Hypothalamus (tissue), 51 donors: ENCODE data around the gene PPP2R2C.

Experiments used
- DNase-seq, 51 donors: peaks; one replicate each; lab custom pipeline; 2025; lab: John Stamatoyannopoulos, UW

The PPP2R2C gene

GRCh38 chr4:6451309-6451708 lies 21.1 kb downstream of the PPP2R2C start:
- no peak for DNase-seq

GRCh38 chr4:6450709-6451108 lies 21.7 kb downstream of the PPP2R2C start:
- no peak for DNase-seq

GRCh38 chr4:6449746-6450369 lies 22.6 kb downstream of the PPP2R2C start:
- peak in 4 of 51 donors; percentile 19 to 56 (median 48) for DNase-seq

GRCh38 chr4:6449335-6449734 lies 23.1 kb downstream of the PPP2R2C start:
- peak in 1 of 51 donors; percentile 55 for DNase-seq

- no peak for DNase-seq
Measured at GRCh38 chr4:6448476-6449170, 23.8 kb downstream of the PPP2R2C start.

- DNase-seq: peak in 1 of 51 donors; percentile 63
Measured at GRCh38 chr4:6447672-6448171, 24.7 kb downstream of the PPP2R2C start.

- peak in 39 of 51 donors; percentile 16 to 86 (median 64) for DNase-seq
Measured at GRCh38 chr4:6446538-6447451, 25.6 kb downstream of the PPP2R2C start.

GRCh38 chr4:6446130-6446482 lies 26.3 kb downstream of the PPP2R2C start:
- DNase-seq: no peak

- DNase-seq: no peak
Measured at GRCh38 chr4:6445403-6446129, 26.8 kb downstream of the PPP2R2C start.

GRCh38 chr4:6444582-6444981 lies 27.8 kb downstream of the PPP2R2C start:
- no peak for DNase-seq

GRCh38 chr4:6443035-6444023 lies 29.1 kb downstream of the PPP2R2C start:
- no peak for DNase-seq

GRCh38 chr4:6442555-6442954 lies 29.9 kb downstream of the PPP2R2C start:
- DNase-seq: no peak

GRCh38 chr4:6441758-6442157 lies 30.7 kb downstream of the PPP2R2C start:
- no peak for DNase-seq

- DNase-seq: no peak
Measured at GRCh38 chr4:6441202-6441582, 31.2 kb downstream of the PPP2R2C start.

GRCh38 chr4:6440506-6441201 lies 31.8 kb downstream of the PPP2R2C start:
- DNase-seq: no peak

GRCh38 chr4:6439120-6439762 lies 33.2 kb downstream of the PPP2R2C start:
- DNase-seq: peak in 1 of 51 donors; percentile 25

- DNase-seq: peak in 1 of 51 donors; percentile 22
Measured at GRCh38 chr4:6437826-6438238, 34.6 kb downstream of the PPP2R2C start.

- no peak for DNase-seq
Measured at GRCh38 chr4:6435010-6435409, 37.4 kb downstream of the PPP2R2C start.
